Stimulated activated CD8-positive, alpha-beta memory T cell treated with anti-CD3 and anti-CD28 coated beads, Interleukin-2, amount 100 ng/mL, for 48 hours (primary cell): Measurements from ENCODE around the gene RGS16.

ENCODE experiments used
- DNase-seq, 2 donors: peaks; one replicate each; pipeline ENCODE4 v3.0.0-alpha.2; 2020; ENCODE audit warnings: low read depth in 2 of 2

RGS16 gene

GRCh38 chr1:182580736-182581135, 23.5 kb downstream of the RGS16 start:
- no peak for DNase-seq

- DNase-seq, result no peak
Measured at GRCh38 chr1:182575540-182576149, 28.5 kb downstream of the RGS16 start.

GRCh38 chr1:182574156-182574555, 30.0 kb downstream of the RGS16 start:
- DNase-seq, result no peak

- DNase-seq, result no peak
Measured at GRCh38 chr1:182570611-182570970, 33.6 kb downstream of the RGS16 start.

GRCh38 chr1:182569939-182570610, 34.1 kb downstream of the RGS16 start:
- no peak for DNase-seq

DNA sequence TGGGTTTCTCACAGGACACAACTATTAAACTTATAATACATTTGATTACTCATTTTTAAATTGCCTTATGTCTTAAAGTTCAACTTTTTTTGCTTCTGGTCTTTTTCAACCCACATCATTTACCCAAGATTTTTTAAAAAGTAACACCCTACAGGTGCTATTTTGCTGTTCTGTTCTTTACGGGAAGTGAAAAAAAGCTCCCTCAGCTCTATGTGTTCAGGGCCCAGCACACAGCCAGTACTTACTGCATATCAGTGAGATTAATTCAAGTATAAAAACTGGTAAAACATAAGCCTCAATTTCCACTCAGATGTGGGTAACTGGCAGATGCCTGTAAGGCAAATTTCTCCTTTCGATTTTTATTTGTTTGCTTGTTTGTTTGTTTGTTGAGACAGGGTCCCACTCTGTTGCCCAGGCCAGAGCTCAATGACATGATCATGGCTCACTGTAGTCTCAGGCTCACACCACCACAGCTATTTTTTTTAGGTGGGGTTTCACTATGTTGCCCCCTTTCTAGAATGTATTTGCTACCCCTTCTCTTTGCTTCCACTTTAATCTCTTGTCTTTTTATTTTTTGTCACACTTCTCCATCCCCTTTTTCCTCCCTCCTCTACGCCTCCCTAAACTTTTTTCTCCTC, 35.4 kb downstream of the RGS16 start:
- DNase-seq, result no peak

DNA sequence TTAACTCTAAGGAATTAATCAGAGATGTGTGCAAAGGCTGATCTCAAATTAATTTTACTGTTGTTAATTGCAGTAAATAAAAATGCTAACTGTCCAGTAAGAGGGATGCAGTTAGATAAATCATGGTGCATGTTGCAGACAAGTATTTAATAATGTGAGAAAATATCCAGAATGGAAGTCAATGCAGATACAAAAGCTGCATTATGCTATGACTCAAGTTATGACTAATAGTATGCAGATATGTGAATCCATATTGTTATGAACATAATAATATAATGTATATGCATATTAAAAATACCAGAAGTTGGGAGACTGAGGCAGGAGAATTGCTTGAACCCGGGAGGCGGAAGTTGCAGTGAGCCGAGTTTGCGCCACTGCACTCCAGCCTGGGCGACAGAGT, 36.6 kb downstream of the RGS16 start:
- no peak for DNase-seq

GRCh38 chr1:182565537-182565936, 38.7 kb downstream of the RGS16 start:
- DNase-seq, result no peak

DNA sequence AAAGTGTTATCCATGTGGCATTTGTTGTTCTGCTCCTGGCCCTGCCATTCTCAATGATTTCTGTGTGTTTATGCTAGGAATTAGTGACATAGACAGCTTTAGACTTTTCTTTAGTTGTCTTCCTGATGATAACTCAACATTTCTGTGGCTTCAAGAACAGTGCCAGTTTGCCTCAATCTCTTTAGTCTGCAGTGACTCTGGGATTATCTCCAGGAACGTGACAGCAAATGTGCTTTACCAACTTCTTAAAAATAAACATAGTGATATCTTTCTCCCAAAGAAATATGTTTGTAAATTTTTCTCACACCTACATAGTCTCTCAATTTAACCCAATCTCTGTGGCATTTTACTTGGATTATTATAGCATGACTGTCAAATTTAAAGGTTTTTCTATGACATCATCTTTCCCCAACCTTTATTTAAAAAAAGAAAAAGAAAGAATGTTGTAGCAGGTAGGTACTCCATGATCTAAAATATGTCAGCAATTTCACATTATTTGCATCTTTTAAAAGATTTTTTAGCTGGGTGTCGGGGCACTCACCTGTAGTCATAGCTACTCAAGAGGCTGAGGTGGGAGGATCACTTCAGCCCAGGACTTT, 39.7 kb downstream of the RGS16 start:
- no peak for DNase-seq

DNA sequence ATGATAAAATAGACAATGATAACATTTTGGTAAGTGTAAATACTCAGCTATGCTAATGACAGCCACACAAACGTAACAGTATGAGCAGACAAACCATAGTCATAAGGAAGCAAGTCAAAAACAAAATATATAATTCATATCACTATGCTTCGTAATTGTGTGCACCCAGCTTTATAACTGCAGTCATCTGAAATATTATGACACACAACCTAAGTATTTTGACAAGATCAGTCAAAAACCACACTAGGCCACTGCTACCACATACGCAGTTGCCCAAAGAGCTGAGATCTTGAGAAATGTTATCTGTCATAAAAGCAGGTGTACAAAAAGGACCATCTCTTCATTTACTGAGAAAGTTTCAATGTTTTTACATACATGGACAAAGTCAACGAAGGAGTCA, 41.1 kb downstream of the RGS16 start:
- no peak for DNase-seq

- no peak for DNase-seq
Measured at GRCh38 chr1:182561456-182561855, 42.7 kb downstream of the RGS16 start.

- DNase-seq, result no peak
Measured at GRCh38 chr1:182560392-182560984, 43.7 kb downstream of the RGS16 start.

GRCh38 chr1:182556279-182556678, 47.9 kb downstream of the RGS16 start:
- DNase-seq, result no peak

GRCh38 chr1:182555493-182555892, 48.7 kb downstream of the RGS16 start:
- no peak for DNase-seq

GRCh38 chr1:182552527-182552926, 51.7 kb downstream of the RGS16 start:
- DNase-seq, result no peak

DNA sequence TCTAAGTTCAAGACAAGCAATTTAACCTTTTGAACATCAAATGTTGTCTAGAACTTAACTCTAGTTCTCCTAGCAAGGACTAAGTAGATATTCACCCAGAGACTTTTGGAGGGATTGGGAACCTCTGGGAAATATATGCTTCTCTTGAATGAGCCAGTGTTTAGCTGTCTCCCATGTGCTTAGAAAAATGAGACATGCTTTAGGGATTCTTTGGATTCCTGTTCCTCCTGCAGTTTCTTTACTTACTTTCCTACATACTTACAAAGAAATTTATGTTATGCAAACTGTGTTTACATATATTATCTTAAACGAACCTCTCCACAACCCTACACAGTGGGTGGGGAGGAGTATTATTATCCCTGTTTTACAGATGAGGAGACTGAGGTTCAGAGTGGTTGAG, 54.4 kb downstream of the RGS16 start:
- DNase-seq, result no peak

DNA sequence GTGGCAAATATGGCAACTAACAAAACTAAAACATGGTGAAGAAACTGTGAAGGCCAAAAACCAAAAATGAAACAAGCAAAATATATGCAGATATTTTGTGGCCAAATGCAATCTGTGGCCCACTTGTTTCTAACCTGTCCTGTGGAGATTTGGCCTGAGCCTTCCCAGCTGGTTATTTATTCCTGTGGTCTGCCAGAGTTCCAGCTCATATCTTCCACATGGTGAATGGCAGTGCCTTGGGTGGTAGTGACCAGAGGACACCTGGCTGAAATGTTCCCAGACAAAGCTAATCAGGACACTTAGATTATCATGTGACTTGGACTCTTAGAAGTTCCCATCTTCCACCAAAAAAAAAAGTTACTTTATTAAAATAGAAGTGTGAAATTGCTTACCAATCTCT, 54.8 kb downstream of the RGS16 start:
- DNase-seq, result no peak
